ENCODE results near the gene OTOF. TPM values are rescaled to one million over a fixed set of nuclear protein-coding genes. Genes with fewer than 3 reads are reported as not detected.

The OTOF gene
- total and polyA plus RNA-seq, 2 of the 13 experiments (the other 11 are each of a cell fraction or from before 2014, with no cell fraction given): 0.04 TPM; not detected in 1

- Histone ChIP-seq H3K27me3 (ENCODE audit: control insufficient read depth in 1 of 2, insufficient read depth in 2 of 2, low read length in 2 of 2) (peaks cover 11 to 63% of the 10 kb centered on the region in 2 experiments; a peak in 3 of 5 replicates), H4K20me1 (ENCODE audit: insufficient read depth, low read length) (no peaks in the 10 kb centered on the region), H3K27ac (ENCODE audit: extremely low read length, insufficient read depth, low read length) (no peak overlapping the region), H3K9me3 (ENCODE audit: low read length) (no peaks in the 10 kb centered on the region), H3K79me2 (ENCODE audit: insufficient read depth, low read length) (no peaks in the 10 kb centered on the region), H3K4me2 (ENCODE audit: low read depth, low read length) (no peak overlapping the region), H2AFZ (ENCODE audit: low read length) (no peak overlapping the region), H3K36me3 (replicated peaks in 1 of 2; ENCODE audit: control insufficient read depth in 1 of 2, insufficient read depth in 2 of 2, low read length in 2 of 2) (no peaks in the 10 kb centered on the region), H3K4me3 (replicated peaks in 1 of 3; ENCODE audit: insufficient read depth in 1 of 3, low read depth in 2 of 3, low read length in 3 of 3) (no peak overlapping the region), H3K9ac (ENCODE audit: insufficient read depth, low read depth, low read length) (no peak overlapping the region), H3K4me1 (ENCODE audit: insufficient read depth, low read length) (no peaks in the 10 kb centered on the region)
- in situ Hi-C loops (cut with HindIII; ENCODE audit: extremely low pct_ligation_motif_present, low pct_unique_long_range_greater_than_20kb): loop anchor here (5.0 kb wide), 1 partner anchor 54 kb away; no protein-coding TSS in a partner anchor
- no peak for DNase-seq (ENCODE audit: low spot score)
- intact Hi-C loops (cut with micrococcal nuclease; ENCODE audit: unreplicated experiment): no loop called here
- ATAC-seq: no peak
- BruUV-seq (replicated peaks): no TSS peak
- CTCF ChIA-PET (ENCODE audit: low intra/inter-chr PET ratio, low total read pairs): no interaction called here
- no peak for FAIRE-seq
- POLR2A ChIA-PET: no interaction called here
- TF ChIP-seq ZNF224 (CRISPR knock-in tag; IDR thresholded peaks at IDR 0.05) (no peak), EED (CRISPR knock-in tag; IDR thresholded peaks at IDR 0.05) (no peak), ZNF883 (CRISPR knock-in tag; IDR thresholded peaks at IDR 0.05; ENCODE audit: not compliant biosample characterization) (no peak), PHF20 (CRISPR knock-in tag; IDR thresholded peaks at IDR 0.05) (no peak), TIGD3 (CRISPR knock-in tag; IDR thresholded peaks at IDR 0.05; ENCODE audit: borderline replicate concordance) (no peak), PLSCR1 (CRISPR knock-in tag; IDR thresholded peaks at IDR 0.05; ENCODE audit: borderline replicate concordance) (no peak), RELA (CRISPR knock-in tag; IDR thresholded peaks at IDR 0.05) (no peak), JDP2 (CRISPR knock-in tag; IDR thresholded peaks at IDR 0.05; ENCODE audit: borderline replicate concordance) (no peak), ZNF709 (CRISPR knock-in tag; IDR thresholded peaks at IDR 0.05) (no peak)
Observed at GRCh38 chr2:26523750-26524149, 45.8 kb upstream of the OTOF start.

Measured in HepG2 (cell line).